Type B pancreatic cell (in vitro differentiated cells): Measurements from ENCODE around the gene USP31. TPM values are rescaled to one million over a fixed set of nuclear protein-coding genes. Genes with fewer than 3 reads are reported as not detected.

Source experiments
- DNase-seq: peaks from one replicate; pipeline ENCODE4 v3.0.0; 2021; ENCODE audit warnings: mixed read lengths; ENCODE audit not compliant: unreplicated experiment; ENCODE audit errors: extremely low spot score
- H3K27ac Mint-ChIP-seq: 2 replicates; pipeline ENCODE4 v1.8.0; 2021; ENCODE audit warnings: mild to moderate bottlenecking, mixed read lengths
- H3K27me3 Mint-ChIP-seq: 2 replicates; pipeline ENCODE4 v1.8.0; 2021; ENCODE audit warnings: mixed read lengths
- H3K36me3 Mint-ChIP-seq: 2 replicates; pipeline ENCODE4 v1.8.0; 2021; ENCODE audit warnings: mixed read lengths
- H3K4me1 Mint-ChIP-seq: one replicate; pipeline ENCODE4 v1.8.0; 2021; ENCODE audit warnings: mixed read lengths; ENCODE audit not compliant: unreplicated experiment
- H3K4me3 Mint-ChIP-seq: 2 replicates; pipeline ENCODE4 v1.8.0; 2021; ENCODE audit warnings: mild to moderate bottlenecking, mixed read lengths
- H3K9me3 Mint-ChIP-seq: 2 replicates; pipeline ENCODE4 v1.8.0; 2021; ENCODE audit warnings: mixed read lengths
- total RNA-seq: library from RNA; stranded (reverse); gene quantifications from 2 replicates; pipeline ENCODE4 v1.2.1, GENCODE V29; 2021; ENCODE audit warnings: low replicate concordance
- TF ChIP-seq, protein P1 (sequence below): fragments of 200-600 bp; sonication (generic); conservative IDR thresholded peaks from 2 replicates; pipeline ENCODE4 v1.5.0; 2021; ENCODE audit warnings: antibody characterized with exemption, mild to moderate bottlenecking

USP31 gene
- total RNA-seq, 1 donor from 2014 or later = 12.3 TPM

DNA sequence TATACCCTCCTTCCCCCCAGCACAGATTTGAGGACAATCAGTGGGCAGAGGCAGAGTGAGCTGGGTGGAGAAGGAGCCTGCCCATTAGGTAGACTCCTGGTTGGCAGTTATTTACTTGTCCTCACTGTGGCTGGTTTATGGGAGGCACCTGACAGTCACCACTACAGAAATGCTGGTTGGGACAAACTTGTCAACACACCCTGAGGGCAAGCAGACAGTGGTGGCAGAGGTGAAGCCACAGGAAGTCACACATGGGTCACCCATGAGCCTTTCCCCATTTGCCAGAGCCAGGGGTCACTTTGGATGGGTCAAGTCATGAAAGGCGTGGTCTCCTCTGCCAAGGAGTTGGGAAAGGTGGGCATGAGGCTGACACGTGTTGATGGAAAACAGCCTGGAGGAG is 39.7 kb upstream of the USP31 start:
- H3K9me3 Mint-ChIP-seq = no peaks in the 10 kb centered on the region
- H3K27me3 Mint-ChIP-seq = peaks cover 64% of the 10 kb centered on the region
- TF ChIP-seq, protein P1, sequence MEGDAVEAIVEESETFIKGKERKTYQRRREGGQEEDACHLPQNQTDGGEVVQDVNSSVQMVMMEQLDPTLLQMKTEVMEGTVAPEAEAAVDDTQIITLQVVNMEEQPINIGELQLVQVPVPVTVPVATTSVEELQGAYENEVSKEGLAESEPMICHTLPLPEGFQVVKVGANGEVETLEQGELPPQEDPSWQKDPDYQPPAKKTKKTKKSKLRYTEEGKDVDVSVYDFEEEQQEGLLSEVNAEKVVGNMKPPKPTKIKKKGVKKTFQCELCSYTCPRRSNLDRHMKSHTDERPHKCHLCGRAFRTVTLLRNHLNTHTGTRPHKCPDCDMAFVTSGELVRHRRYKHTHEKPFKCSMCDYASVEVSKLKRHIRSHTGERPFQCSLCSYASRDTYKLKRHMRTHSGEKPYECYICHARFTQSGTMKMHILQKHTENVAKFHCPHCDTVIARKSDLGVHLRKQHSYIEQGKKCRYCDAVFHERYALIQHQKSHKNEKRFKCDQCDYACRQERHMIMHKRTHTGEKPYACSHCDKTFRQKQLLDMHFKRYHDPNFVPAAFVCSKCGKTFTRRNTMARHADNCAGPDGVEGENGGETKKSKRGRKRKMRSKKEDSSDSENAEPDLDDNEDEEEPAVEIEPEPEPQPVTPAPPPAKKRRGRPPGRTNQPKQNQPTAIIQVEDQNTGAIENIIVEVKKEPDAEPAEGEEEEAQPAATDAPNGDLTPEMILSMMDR = no peak
- H3K27ac Mint-ChIP-seq = no peak overlapping the region
- no peaks in the 10 kb centered on the region for H3K4me1 Mint-ChIP-seq
- H3K4me3 Mint-ChIP-seq = no peak overlapping the region
- no peak for DNase-seq
- no peaks in the 10 kb centered on the region for H3K36me3 Mint-ChIP-seq

DNA sequence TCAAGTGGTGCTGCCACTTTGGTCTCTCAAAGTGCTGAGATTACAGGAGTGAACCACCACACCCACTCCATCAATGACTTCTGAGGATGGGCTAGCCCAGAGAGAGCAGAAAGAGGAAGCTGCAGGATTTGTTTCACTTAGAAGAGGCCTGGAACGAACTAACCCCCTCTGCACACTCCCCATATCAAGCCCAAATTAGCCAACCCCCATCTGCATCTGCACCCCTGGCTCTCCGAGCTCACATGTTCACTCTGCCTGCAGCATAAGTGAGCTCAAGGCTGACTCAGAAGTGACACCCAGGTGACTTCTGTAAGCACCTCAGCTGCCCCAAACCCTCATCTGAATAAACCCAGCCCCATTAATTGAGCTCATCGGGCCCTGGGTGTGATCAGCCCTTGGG is 38.1 kb upstream of the USP31 start:
- H3K27ac Mint-ChIP-seq = no peak overlapping the region
- DNase-seq = no peak
- no peaks in the 10 kb centered on the region for H3K9me3 Mint-ChIP-seq
- no peak overlapping the region for H3K4me3 Mint-ChIP-seq
- TF ChIP-seq, protein P1 = no peak
- H3K27me3 Mint-ChIP-seq = peaks cover 71% of the 10 kb centered on the region
- H3K4me1 Mint-ChIP-seq = no peaks in the 10 kb centered on the region
- no peaks in the 10 kb centered on the region for H3K36me3 Mint-ChIP-seq

DNA sequence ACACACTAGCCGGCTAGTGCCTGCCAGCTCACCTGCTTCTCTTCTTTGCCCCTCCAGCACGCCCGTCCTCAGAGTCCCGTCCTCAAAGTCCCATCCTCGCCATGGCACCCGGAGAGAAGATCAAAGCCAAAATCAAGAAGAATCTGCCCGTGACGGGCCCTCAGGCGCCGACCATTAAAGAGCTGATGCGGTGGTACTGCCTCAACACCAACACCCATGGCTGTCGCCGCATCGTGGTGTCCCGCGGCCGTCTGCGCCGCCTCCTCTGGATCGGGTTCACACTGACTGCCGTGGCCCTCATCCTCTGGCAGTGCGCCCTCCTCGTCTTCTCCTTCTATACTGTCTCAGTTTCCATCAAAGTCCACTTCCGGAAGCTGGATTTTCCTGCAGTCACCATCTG is 36.9 kb upstream of the USP31 start:
- H3K36me3 Mint-ChIP-seq = no peaks in the 10 kb centered on the region
- TF ChIP-seq, protein P1 = no peak
- DNase-seq = no peak
- H3K9me3 Mint-ChIP-seq = no peaks in the 10 kb centered on the region
- H3K4me3 Mint-ChIP-seq = no peak overlapping the region
- H3K4me1 Mint-ChIP-seq = no peaks in the 10 kb centered on the region
- H3K27ac Mint-ChIP-seq = no peak overlapping the region
- H3K27me3 Mint-ChIP-seq = peaks cover 73% of the 10 kb centered on the region

DNA sequence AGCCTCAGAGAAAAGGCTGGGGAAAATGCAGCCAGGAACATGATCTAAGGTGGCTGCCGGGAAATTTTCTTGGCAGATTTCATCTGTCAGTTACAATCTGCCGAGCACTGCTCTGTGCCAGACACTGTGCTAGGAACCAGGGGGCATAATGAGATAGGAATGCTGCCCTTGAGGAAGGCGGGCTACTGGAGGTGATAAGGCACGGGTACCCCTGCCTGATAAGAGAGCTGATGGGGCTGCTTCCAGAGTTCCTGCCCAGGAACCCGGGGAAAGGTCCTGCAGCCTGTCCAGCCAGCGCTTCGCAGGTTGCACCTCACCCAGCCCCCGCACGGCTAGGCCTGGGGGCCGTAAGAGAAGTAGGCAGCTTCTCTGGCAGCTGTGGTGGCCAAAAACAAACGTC is 36.4 kb upstream of the USP31 start:
- H3K9me3 Mint-ChIP-seq = no peaks in the 10 kb centered on the region
- no peak overlapping the region for H3K27ac Mint-ChIP-seq
- no peaks in the 10 kb centered on the region for H3K4me1 Mint-ChIP-seq
- no peak for DNase-seq
- TF ChIP-seq, protein P1 = no peak
- H3K36me3 Mint-ChIP-seq = no peaks in the 10 kb centered on the region
- H3K27me3 Mint-ChIP-seq = peaks cover 74% of the 10 kb centered on the region
- H3K4me3 Mint-ChIP-seq = no peak overlapping the region

DNA sequence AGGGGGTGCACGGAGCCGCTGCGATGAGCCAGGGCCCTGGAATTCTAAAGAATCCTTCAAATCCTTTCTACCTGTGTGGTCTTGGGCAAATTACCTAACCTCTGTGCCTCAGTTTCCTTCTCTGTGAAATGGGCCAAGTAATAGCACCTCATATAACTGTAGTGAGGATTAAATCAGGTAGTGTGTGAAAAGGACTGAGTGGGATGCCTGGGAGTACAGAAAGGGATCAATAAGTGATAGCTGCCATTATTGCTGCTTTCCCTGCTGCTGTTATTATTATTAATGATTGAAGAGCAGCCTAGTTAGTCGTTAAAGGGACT is 34.3 kb upstream of the USP31 start:
- H3K4me3 Mint-ChIP-seq = peak overlapping the region; percentile 52
- no peak overlapping the region for H3K27ac Mint-ChIP-seq
- H3K36me3 Mint-ChIP-seq = no peaks in the 10 kb centered on the region
- no peaks in the 10 kb centered on the region for H3K4me1 Mint-ChIP-seq
- no peak for DNase-seq
- TF ChIP-seq, protein P1 = no peak
- no peaks in the 10 kb centered on the region for H3K9me3 Mint-ChIP-seq
- peaks cover 74% of the 10 kb centered on the region for H3K27me3 Mint-ChIP-seq
